ENCODE data around the gene HBZ. TPM values are rescaled to one million over a fixed set of nuclear protein-coding genes. Genes with fewer than 3 reads are reported as not detected.
A peak's percentile ranks its signal among the peaks of the same experiment; 100 is the strongest.
"Not testable (repeated sequence)": the region's sequence is repeated elsewhere in the genome, so short reads cannot be mapped to it uniquely, and the experiment has no call there.

HBZ gene
- total RNA-seq, 4 donors from 2014 or later = not detected

- intact Hi-C loops (cut with DNase I) = no loop called here
- peaks cover 0 to under 1% of the 10 kb centered on the region in 2 donors for H3K4me1 ChIP-seq
- H3K27me3 ChIP-seq = no peaks in the 10 kb centered on the region
- TF ChIP-seq POLR2A (IDR thresholded peaks at IDR 0.05) = no peak
- TF ChIP-seq, protein P1, sequence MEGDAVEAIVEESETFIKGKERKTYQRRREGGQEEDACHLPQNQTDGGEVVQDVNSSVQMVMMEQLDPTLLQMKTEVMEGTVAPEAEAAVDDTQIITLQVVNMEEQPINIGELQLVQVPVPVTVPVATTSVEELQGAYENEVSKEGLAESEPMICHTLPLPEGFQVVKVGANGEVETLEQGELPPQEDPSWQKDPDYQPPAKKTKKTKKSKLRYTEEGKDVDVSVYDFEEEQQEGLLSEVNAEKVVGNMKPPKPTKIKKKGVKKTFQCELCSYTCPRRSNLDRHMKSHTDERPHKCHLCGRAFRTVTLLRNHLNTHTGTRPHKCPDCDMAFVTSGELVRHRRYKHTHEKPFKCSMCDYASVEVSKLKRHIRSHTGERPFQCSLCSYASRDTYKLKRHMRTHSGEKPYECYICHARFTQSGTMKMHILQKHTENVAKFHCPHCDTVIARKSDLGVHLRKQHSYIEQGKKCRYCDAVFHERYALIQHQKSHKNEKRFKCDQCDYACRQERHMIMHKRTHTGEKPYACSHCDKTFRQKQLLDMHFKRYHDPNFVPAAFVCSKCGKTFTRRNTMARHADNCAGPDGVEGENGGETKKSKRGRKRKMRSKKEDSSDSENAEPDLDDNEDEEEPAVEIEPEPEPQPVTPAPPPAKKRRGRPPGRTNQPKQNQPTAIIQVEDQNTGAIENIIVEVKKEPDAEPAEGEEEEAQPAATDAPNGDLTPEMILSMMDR (IDR thresholded peaks at IDR 0.05) = no peak
- no peaks in the 10 kb centered on the region for H3K9me3 ChIP-seq
- WGBS, 2 donors = 35 to 44% methylated on average over 9 of the region's 9 CpGs
- no peak overlapping the region for H3K27ac ChIP-seq
- no peak for DNase-seq
- H3K4me3 ChIP-seq (replicated peaks in 1 of 3) = no peak overlapping the region
- no peaks in the 10 kb centered on the region for H3K36me3 ChIP-seq
These were observed 3.3 kb upstream of the HBZ start for GRCh38 chr16:149024-149660.

GRCh38 chr16:153129-153521 is 681 bp downstream of the HBZ start:
- H3K9me3 ChIP-seq; H3K27ac ChIP-seq; H3K4me3 ChIP-seq (replicated peaks in 1 of 3); H3K27me3 ChIP-seq; intact Hi-C loops (cut with DNase I); DNase-seq; H3K4me1 ChIP-seq; H3K36me3 ChIP-seq: not testable (repeated sequence)
- WGBS, 2 donors = 53 to 83% methylated on average over 4 to 5 of the region's 6 CpGs

DNA sequence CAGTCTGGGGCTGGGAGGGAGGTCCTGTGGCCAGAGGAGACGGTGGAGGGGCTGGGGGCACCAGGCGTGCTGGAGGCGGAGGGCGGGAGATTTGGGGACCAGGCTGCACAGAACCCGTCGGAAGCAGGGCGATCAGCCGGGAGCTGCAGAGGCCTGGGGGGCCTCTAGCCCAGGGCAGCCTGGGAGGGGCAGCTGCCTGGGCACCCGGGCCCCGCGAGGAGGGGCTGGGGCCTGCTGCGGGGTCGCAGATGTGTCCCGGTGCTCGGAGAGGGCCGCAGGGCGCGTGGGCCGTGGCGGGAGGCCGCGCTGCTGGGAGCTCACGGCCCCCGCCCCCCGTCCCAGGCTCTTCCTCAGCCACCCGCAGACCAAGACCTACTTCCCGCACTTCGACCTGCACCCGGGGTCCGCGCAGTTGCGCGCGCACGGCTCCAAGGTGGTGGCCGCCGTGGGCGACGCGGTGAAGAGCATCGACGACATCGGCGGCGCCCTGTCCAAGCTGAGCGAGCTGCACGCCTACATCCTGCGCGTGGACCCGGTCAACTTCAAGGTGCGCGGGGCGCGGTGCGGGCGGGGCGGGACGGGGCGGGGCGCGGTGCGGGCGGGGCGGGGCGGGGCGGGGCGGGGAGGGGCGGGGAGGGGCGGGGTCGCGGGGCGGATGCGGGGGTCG is 1.2 kb downstream of the HBZ start:
- no CpG with 5 or more reads among the region's 74 CpGs for WGBS, 2 donors
- H3K9me3 ChIP-seq; H3K36me3 ChIP-seq; H3K4me3 ChIP-seq (replicated peaks in 1 of 3); intact Hi-C loops (cut with DNase I); H3K4me1 ChIP-seq; H3K27ac ChIP-seq; DNase-seq; H3K27me3 ChIP-seq: not testable (repeated sequence)

GRCh38 chr16:154217-155030 is 2.0 kb downstream of the HBZ start:
- Histone ChIP-seq H3K27me3 (peaks cover 8% of the 10 kb centered on the region), H3K4me3 (replicated peaks in 1 of 3) (peak overlapping the region in 2 of 3 donors; percentile 12 to 13), H3K9me3 (no peaks in the 10 kb centered on the region), H3K36me3 (no peaks in the 10 kb centered on the region), H3K4me1 (peaks cover 5 to 9% of the 10 kb centered on the region in 2 donors), H3K27ac (no peak overlapping the region)
- TF ChIP-seq, protein P1 (IDR thresholded peaks at IDR 0.05) = no peak
- TF ChIP-seq POLR2A (IDR thresholded peaks at IDR 0.05) = no peak
- WGBS, 2 donors = 3% methylated on average over 15 to 17 of the region's 59 CpGs
- intact Hi-C loops (cut with DNase I) = no loop called here
- peak; percentile 14 to 38 for DNase-seq

DNA sequence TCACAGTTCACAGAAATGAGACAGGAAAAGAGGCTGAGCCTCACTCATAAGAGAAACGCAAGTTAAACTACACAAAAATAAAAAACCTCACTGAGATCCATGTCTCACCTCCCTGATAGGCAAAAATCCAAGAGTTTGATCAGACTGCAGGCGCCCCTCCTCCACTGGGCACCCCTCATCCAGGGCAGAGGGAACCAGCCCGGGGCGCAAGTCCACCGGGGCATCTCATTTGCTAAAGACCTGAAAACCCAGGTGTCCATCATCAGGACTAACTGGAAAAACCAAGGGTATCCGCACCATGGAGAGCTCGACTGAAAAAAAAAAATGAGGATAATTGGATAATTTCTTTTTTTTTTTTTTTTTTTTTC is 2.6 kb downstream of the HBZ start:
- H3K27ac ChIP-seq = no peak overlapping the region
- WGBS, 2 donors = 71% methylated on average over 7 of the region's 7 CpGs
- no peaks in the 10 kb centered on the region for H3K9me3 ChIP-seq
- H3K27me3 ChIP-seq = peaks cover 8% of the 10 kb centered on the region
- no peaks in the 10 kb centered on the region for H3K36me3 ChIP-seq
- intact Hi-C loops (cut with DNase I) = no loop called here
- H3K4me3 ChIP-seq (replicated peaks in 1 of 3) = no peak overlapping the region
- no peak for DNase-seq
- TF ChIP-seq, protein P1 (IDR thresholded peaks at IDR 0.05) = no peak
- TF ChIP-seq POLR2A (IDR thresholded peaks at IDR 0.05) = no peak
- H3K4me1 ChIP-seq = peaks cover 5 to 9% of the 10 kb centered on the region in 2 donors
